ENCODE measurements around the gene CYBRD1.

DNA sequence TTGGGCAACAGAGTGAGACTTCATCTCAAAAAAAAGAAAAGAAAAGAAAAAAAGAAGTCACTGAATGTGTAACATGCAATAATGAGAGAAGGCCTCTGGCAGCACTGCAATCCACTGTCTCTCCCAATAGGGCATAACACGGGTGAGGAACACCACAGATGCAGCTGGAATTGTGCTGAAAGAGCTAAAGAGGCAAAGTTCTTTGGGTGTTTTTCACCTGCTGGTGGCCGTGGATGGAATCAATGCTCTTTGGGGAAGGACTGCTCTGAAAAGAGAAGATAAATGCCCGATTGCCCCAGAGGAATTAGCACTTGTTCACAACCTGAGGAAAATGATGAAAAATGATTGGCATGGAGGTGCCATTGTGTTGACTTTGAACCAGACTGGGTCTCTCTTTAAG lies 31.0 kb upstream of the CYBRD1 start:
- TF ChIP-seq, protein P1, sequence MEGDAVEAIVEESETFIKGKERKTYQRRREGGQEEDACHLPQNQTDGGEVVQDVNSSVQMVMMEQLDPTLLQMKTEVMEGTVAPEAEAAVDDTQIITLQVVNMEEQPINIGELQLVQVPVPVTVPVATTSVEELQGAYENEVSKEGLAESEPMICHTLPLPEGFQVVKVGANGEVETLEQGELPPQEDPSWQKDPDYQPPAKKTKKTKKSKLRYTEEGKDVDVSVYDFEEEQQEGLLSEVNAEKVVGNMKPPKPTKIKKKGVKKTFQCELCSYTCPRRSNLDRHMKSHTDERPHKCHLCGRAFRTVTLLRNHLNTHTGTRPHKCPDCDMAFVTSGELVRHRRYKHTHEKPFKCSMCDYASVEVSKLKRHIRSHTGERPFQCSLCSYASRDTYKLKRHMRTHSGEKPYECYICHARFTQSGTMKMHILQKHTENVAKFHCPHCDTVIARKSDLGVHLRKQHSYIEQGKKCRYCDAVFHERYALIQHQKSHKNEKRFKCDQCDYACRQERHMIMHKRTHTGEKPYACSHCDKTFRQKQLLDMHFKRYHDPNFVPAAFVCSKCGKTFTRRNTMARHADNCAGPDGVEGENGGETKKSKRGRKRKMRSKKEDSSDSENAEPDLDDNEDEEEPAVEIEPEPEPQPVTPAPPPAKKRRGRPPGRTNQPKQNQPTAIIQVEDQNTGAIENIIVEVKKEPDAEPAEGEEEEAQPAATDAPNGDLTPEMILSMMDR (conservative IDR thresholded peaks at IDR 0.05 in 1 of 2, IDR thresholded peaks at IDR 0.05 in 1 of 2; ENCODE audit: extremely low read depth in 1 of 2, insufficient read depth in 1 of 2, low read depth in 1 of 2, low read length in 2 of 2), result no peak
- no peak for TF ChIP-seq EZH2 (IDR thresholded peaks at IDR 0.05; ENCODE audit: borderline replicate concordance, low read length)
